ENCODE results near the gene PIK3C2B.

GRCh38 chr1:204505674-204506200 is 11.1 kb upstream of the PIK3C2B start:
- TF ChIP-seq, protein P1, sequence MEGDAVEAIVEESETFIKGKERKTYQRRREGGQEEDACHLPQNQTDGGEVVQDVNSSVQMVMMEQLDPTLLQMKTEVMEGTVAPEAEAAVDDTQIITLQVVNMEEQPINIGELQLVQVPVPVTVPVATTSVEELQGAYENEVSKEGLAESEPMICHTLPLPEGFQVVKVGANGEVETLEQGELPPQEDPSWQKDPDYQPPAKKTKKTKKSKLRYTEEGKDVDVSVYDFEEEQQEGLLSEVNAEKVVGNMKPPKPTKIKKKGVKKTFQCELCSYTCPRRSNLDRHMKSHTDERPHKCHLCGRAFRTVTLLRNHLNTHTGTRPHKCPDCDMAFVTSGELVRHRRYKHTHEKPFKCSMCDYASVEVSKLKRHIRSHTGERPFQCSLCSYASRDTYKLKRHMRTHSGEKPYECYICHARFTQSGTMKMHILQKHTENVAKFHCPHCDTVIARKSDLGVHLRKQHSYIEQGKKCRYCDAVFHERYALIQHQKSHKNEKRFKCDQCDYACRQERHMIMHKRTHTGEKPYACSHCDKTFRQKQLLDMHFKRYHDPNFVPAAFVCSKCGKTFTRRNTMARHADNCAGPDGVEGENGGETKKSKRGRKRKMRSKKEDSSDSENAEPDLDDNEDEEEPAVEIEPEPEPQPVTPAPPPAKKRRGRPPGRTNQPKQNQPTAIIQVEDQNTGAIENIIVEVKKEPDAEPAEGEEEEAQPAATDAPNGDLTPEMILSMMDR (optimal IDR thresholded peaks at IDR 0.05 in 1 of 3, IDR thresholded peaks at IDR 0.05 in 1 of 3, conservative IDR thresholded peaks at IDR 0.05 in 1 of 3; ENCODE audit: extremely low read depth in 1 of 3, insufficient read depth in 2 of 3, low read length in 3 of 3), result no peak
- no peak for TF ChIP-seq EZH2 (IDR thresholded peaks at IDR 0.05; ENCODE audit: low read length)

Data from keratinocyte (primary cell).